GM19452 (cell line): ENCODE measurements around the gene SCGB1D4.
"Not testable (repeated sequence)": the region's sequence is repeated elsewhere in the genome, so short reads cannot be mapped to it uniquely, and the experiment has no call there.

Experiments used
- ATAC-seq: cut with Tn5 transposase; IDR thresholded peaks from one replicate; pipeline ENCODE4 v1.9.1; 2021; ENCODE audit not compliant: unreplicated experiment

SCGB1D4 gene, protein sequence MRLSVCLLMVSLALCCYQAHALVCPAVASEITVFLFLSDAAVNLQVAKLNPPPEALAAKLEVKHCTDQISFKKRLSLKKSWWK

DNA sequence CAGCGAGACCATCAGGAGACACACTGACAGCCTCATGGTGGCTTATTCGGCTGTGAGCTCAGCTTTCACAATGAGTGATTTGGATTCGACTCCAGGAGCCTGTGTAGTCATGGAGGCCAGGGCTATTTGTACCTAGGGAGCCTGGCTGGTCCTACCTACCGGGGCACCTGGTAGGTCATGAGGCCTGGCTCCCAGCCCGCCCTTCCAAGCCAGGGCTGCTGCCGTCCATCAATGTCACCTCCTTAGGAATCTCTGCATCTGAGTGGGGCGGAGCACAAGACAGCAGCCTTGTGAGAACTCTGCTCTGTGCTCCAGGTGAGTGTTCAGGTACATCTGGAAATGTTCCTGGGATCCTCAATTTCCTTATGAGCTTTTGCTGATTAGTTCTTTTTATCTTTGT is at the start of gene SCGB1D4:
Gene SCGB1D4 (minus strand): TSS at position 101 of the 400 bp plus-strand sequence. CDS start 65 bp downstream, at position 36.
- ATAC-seq: no peak

DNA sequence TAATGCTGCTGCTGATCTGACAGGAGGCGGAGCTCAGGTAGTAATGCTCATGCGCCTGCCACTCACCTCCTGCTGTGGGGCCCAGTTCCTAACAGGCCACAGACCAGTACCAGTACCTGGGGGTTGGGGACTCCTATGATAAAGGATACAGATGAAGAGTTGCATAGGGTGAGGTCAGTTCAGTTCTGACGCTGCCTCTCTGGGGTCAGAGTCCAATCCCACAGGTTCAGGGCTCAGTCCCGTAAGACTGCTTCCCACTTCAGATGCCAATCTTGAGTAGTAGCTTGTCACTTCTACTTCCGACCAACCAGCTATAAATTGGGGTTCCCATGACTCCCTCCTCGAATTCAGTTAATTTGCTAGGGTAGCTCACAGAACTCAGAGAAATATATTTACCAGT is 47.0 kb upstream of the SCGB1D4 start:
- no peak for ATAC-seq

DNA sequence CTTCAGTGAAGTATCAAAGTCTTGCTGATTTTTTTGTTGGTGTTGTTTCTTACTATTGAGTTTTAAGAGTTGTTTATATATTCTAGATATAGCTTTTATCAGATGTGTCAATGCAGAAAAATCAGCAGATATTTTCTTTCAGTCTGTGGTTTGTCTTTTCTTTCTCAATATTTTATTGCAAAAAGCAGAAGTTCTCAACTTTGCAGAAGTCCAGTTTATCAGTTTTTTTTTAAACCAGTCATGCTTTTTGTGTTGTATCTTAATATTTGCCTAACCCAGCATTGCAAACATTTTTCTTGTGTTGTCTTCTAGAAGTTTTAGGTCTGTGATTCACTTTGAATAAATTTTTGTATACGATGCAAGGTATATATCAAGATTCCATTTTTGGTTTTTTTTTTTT is 45.3 kb upstream of the SCGB1D4 start:
- ATAC-seq: no peak

DNA sequence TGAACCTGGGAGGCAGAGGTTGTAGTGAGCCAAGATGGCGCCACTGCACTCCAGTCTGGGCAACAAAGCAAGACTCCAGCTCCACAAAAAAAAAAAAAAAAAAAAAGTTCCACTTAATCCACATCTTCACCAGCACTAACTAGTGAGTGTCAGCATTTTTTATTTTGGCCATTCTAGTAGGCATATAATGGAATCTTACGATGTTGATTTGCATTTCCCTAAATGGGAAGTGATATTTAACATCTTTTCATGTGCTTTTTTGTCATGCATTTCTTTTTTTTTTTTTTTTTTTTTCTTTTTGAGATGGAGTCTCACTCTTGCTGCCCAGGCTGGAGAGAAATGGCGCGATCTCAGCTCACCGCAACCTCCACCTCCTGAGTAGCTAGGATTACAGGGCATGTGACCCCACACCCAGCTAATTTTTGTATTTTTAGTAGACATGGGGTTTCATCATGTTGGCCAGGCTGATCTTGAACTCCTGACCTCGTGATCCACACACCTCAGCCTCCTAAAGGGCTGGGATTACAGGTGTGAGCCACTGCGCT is 44.8 kb upstream of the SCGB1D4 start:
- not testable (repeated sequence) for ATAC-seq

DNA sequence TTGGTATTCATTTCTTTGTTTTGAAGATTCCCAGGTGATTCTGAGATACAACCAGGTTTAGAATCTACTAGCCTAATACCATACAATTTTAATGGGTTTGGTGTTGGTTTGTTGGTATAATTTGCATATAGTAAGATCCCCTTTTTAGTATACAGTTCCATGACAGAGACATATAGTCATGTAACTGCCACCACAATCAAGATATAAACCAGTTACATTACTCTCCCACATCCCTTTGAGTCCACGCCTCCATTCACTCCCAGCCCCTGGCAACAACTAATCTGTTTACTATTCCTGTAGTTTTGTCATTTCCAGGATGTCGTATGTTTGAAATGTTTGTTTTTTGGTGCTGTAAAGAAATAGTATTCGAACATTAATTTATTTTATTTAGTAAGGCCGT is 42.7 kb upstream of the SCGB1D4 start:
- no peak for ATAC-seq

DNA sequence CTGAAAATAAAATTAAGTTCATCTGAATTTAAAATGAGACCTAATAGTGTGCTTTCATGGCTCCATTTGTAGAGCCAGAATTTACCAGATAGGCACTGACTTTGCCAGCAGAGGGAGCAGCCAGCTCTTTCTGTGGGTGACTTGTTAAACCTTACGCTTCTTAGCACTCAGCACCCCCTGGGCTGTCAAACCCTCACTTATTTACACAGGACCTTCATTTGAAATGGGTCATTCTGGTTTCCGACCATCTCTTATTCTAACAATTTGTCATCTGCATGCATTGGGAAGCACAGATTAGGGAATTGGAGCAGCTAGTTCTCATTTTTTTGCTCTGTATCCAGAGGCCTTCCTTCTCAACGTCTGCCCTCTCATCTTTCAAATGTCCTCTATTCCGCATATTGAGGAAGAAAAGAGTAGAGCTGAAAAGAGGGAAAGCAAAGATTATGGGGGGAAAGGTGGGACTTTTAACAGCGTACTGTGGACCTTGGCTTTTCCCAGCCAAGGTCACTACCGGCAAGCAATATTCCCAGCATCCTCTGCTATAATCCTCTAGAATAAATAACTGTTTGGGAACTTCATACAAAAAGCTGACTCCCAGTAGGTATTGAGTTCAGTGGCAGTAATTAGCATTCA is 41.5 kb upstream of the SCGB1D4 start:
- no peak for ATAC-seq

DNA sequence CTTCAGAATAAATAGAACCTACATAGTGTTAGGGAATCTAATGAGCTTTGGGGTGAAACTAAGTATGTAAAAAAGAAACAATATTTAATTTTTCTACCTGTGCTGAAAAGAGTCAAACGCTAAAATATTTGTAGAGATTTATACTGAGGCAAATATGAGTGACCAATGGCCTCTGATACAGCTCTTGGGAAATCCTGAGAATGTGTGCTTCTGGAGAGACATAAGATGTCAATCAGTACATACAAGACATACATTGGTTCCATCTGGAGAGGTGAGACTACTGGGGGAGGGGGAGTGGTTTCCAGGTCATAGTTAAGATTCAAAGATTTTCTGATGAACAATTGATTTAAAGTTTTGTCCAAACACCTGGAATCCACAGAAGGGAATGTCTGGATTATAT is 39.3 kb upstream of the SCGB1D4 start:
- ATAC-seq: no peak

DNA sequence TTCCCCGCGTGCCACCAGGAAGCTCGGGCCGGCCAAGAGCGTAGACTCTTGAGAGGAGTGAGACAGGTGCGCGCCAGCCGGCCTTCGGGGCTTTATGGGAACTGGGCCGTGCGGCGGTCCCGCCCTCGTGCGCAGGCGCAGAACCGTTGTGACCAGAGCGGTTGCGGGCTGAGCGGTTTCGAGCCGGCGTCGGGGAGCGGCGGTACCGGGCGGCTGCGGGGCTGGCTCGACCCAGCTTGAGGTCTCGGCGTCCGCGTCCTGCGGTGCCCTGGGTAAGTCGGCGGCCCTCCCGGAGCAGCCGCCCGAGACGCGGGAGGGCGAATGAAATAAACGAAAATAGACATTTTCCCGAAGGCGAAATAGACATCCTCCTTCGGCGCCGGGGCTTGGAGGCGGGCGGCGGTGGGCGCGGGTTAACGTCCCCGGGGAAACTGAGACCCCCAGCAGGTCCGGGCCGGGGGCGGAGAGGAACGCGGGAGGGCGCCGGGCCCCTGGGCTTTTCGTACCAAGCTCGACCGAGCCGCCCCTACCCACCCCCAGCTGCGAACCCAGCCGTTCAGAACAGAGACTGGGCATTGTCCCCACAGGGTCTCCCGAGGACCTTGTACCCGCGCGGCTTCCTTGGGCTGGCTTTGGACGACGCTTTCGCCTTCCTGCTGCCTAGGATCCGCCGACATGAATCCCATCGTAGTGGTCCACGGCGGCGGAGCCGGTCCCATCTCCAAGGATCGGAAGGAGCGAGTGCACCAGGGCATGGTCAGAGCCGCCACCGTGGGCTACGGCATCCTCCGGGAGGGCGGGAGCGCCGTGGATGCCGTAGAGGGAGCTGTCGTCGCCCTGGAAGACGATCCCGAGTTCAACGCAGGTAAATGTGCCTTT is 38.7 kb upstream of the SCGB1D4 start, which contains the start of gene ASRGL1:
Gene ASRGL1 (plus strand): TSS at position 146 of the 879 bp plus-strand sequence. CDS start 530 bp downstream, at position 676.
- ATAC-seq: no peak

DNA sequence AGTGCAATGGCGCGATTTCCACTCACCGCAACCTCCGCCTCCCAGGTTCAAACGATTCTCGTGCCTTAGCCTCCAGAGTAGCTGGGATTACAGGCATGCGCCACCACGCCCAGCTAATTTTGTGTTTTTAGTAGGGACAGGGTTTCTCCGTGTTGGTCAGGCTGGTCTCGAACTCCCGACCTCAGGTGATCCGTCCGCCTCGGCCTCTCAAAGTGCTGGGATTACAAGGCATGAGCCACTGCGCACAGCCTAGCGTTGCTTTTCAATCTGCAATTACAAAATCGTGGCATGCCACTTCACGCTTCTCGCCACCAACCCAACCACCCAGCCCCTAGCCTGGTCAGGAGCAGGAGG is 38.1 kb upstream of the SCGB1D4 start:
- not testable (repeated sequence) for ATAC-seq

DNA sequence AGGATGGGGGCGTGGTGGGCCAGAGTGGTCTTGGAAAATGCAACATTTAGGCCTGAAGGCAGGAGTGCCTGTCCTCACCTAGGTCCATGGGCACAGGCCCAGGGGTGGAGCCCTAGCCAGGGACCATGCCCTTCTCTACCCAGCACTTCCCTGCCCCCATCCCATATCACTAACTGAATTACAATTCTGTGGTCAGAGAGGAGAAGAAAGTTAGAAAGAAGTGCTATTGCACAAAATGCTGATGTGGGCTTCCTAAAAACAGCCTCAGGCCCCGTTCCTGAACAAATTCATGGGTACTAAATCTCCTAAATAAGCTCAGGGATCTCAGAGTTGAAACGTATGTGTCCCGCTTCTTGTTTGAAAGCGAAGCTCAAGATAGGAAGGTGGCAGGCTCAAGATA is 34.9 kb upstream of the SCGB1D4 start:
- ATAC-seq: no peak

DNA sequence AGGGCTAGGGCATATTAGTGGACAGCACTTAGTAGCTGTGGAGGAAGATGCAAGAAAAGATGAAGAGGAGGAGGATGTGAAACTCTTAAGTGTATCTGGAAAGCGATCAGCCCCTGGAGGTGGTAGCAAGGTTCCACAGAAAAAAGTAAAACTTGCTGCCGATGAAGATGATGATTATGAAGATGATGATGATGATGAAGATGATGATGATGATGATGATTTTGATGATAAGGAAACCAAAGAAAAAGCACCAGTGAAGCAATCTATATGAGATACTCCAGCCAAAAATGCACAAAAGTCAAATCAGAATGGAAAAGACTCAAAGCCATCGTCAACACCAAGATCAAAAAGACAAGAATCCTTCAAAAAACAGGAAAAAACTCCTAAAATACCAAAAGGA is 32.4 kb upstream of the SCGB1D4 start:
- not testable (repeated sequence) for ATAC-seq

DNA sequence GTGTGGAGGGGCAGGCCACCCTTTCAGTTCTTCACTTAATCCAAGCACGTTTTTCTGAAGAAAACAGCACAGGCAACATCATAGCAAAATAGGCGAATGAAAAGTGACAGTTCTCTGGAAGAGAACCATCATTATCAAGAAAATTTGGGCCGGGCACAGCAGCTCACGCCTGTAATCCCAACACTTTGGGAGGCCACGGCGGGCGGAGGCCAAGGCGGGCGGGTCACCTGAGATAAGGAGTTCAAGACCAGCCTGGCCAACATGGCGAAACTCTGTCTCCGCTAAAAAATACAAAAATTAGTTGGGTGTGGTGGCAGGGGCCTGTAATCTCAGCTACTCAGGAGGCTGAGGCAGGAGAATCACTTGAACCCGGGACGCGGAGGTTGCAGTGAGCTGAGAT is 28.7 kb upstream of the SCGB1D4 start:
- not testable (repeated sequence) for ATAC-seq

DNA sequence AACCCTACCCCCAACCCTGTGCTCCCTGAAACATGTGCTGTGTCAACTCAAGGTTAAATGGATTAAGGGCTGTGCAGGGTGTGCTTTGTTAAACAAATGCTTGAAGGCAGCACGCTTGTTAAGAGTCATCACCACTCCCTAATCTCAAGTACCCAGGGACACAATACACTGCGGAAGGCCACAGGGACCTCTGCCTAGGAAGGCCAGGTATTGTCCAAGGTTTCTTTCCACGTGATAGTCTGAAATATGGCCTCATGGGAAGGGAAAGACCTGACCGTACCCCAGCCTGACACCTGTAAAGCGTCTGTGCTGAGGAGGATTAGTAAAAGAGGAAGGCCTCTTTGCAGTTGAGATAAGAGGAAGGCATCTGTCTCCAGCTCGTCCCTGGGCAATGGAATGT is 27.8 kb upstream of the SCGB1D4 start:
- ATAC-seq: not testable (repeated sequence)

DNA sequence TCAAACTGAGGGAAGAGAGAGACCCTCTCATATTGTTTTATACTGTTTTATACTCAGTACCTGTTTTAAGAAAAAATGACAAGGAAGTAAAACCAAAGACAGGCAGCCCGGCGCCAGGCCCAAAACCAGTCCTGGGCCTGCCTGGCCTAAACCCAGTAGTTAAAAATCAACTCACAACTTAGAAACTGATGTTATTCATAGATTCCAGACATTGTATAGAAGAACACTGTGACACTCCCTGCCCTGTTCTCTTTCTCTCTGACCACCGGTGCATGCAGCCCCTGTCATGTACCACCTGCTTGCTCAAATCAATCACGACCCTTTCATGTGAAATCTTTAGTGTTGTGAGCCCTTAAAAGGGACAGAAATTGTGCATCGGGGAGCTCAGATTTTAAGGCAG is 26.9 kb upstream of the SCGB1D4 start:
- not testable (repeated sequence) for ATAC-seq

DNA sequence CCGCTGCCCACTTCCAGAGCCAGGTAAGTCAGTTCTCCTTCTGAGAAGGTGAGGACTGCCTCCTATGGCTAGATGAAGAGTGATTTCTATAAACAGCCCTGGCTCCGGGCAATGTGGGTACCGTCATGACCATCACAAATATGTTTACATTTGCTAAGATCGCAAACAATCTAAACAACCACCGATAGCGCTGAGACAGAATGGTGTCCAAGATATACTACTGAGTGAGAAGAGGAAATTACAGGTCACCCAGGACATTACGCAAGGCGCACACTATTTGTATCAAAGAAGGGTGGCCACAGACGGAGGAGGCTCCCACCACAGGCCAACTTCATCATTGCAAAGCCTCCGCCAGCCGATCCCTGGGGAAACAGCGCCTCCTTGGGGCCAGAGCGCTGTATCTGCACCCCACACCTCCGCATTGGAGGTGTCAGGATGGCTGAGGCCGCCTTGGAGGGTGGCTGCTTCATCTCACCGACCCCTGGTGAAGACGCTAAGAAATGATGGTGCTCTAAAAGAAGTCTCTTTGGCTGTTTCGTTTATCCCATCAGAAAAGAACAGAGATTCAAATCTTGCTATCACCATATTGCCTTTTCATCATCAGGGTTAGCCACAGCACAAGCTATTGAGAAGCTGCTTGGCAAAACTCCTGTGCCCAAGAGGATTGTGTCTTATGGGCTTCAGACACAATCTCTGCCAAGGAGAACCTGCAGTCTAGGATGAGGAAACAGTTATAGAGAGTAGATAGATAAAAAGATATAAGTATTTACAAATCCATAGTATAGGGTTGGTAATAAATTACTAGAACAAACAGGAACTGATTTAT is 26.1 kb upstream of the SCGB1D4 start:
- no peak for ATAC-seq

DNA sequence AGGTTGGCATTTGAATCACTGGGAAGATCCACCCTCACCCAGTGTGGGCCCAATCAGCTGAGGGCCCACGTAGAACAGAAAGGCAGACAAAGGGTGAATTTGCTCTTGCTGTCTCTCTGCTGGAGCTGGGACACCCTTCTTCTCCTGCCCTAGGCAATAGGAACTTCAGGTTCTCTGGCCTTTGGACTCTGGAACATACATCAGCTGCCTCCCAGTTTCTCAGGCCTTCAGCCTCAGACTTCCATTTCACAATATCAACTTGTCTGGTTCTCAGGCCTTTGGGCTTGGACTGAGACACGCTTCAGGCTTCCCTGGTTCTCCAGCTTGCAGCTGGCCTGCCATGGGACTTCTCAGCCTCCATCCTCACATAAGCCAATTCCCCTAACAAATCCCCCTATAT is 23.6 kb upstream of the SCGB1D4 start:
- no peak for ATAC-seq

DNA sequence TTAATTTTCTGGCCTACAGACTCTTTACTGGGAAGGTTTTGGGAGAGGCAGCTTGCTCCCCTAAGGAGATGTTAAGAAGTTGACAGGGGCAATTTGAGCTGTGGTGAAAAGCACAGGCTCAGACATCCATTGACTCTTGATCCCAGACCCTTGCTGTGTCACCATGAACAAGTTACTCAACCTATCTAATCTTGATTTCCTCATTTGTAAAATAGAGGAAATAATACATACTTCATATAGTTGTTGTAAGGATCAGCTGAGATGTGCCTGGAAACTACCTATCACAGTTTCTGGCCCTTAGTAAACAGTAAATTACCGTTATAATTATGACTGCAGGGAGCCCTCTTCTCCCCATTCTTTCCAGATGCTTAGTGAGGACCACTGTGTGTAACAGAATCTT is 16.6 kb upstream of the SCGB1D4 start:
- no peak for ATAC-seq

DNA sequence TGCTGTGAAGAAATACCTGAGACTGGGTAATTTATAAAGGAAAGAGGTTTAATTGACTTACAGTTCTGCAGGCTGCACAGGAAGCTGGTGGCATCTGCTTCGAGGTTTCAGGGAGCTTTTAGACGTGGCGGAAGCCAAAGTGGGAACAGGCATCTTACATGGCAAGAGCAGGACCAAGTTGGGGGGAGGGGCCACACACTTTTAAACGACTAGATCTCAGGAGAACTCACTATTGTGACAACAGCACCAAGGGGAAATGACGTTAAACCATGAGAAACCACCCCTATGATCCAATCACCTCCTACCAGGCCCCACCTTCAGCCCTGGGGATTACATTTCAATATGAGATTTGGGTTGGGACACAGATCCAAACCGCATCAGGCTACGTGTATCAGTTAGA is 11.1 kb upstream of the SCGB1D4 start:
- ATAC-seq: no peak

DNA sequence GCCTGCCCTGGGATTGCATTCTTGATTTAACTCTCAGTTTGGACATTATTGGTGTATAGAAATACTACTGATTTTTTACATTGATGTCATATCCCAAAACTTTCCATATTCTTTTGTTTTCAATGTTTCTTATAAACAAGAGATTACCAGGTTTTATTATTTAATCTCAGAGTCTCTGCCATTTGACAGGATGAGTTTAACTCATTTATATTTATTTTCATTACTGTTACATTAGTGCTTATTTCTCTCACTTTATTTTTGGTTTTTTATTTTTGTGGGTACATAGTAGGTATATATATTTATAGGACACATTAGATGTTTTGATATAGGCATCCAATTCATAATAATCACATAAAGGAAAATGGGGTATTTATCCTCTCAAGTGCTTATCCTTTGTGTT is 9.1 kb upstream of the SCGB1D4 start:
- no peak for ATAC-seq

DNA sequence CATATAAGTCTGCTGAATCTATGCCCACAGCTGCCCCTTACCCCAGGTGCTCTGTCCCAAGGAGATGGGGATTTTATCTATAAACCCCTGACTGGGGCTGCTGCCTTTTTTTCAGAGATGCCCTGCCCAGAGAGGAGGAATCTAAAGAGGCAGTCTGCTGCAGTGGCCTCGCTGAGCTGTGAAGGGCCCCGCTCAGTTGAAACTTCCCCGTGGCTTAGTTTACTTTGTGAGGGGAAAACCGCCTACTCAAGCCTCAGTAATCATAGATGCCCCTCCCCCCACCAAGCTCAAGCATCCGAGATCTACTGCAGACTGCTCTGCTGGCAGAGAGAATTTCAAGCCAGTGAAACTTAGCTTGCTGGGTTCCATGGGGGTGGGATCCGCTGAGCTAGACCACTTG is 7.4 kb upstream of the SCGB1D4 start:
- no peak for ATAC-seq

DNA sequence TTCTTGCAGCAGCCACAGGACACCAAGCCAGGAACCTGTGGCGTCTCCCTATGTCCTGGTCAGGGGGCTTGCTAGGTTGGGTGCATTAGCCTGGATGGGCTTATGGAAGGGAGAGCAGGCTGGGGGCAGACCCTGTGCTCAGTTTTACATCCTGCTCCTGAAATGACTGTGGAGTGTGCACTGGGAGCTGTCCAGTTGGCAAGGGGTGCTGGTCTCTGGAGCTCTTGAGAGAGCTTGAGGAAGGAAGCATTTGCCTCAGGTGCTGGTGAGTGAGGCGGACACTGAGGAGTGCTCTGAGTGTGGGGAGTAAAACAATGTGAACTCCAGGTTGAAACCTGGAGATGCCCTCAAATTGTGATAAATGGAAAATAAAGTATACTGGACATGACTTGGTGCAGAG is 3.4 kb downstream of the SCGB1D4 start:
- no peak for ATAC-seq
